Left ventricle myocardium inferior (tissue), 1 donor: ENCODE measurements around the gene UGT1A7. TPM values are rescaled to one million over a fixed set of nuclear protein-coding genes. Genes with fewer than 3 reads are reported as not detected.
"Not testable (repeated sequence)": the region's sequence is repeated elsewhere in the genome, so short reads cannot be mapped to it uniquely, and the experiment has no call there.

ENCODE experiments used
- DNase-seq: peaks from one replicate; pipeline ENCODE4 v3.0.0-alpha.2; 2020
- H3K27ac ChIP-seq: fragments of 200-600 bp; replicated peaks from 2 replicates; pipeline ENCODE4 v1.8.0; 2021
- H3K27me3 ChIP-seq: fragments of 200-600 bp; 2 replicates; pipeline ENCODE4 v1.8.0; 2021; ENCODE audit warnings: low read depth
- H3K36me3 ChIP-seq: fragments of 200-600 bp; 2 replicates; pipeline ENCODE4 v1.8.0; 2021
- H3K4me1 ChIP-seq: fragments of 200-600 bp; 2 replicates; pipeline ENCODE4 v1.8.0; 2021
- H3K4me3 ChIP-seq: fragments of 200-600 bp; 2 replicates; pipeline ENCODE4 v1.8.0; 2021; ENCODE audit warnings: mild to moderate bottlenecking, moderate library complexity
- H3K9me3 ChIP-seq: fragments of 200-600 bp; replicated peaks from 2 replicates; pipeline ENCODE4 v1.8.0; 2021
- intact Hi-C: fragments of 100-400 bp; cut with micrococcal nuclease; formaldehyde crosslinking; loops from one replicate; pipeline ENCODE4 v1.11.0; 2022
- long read RNA-seq: library from polyadenylated mRNA; unstranded; transcript quantifications from one replicate; pipeline ENCODE4 v2.0.0, GENCODE V29; 2021
- total RNA-seq: library from RNA; stranded (reverse); fragmentation: NEBNext Ultra II Directional; extraction: Animal tissue kit (Norgen Biotek cat#: 25700); gene quantifications from one replicate; pipeline ENCODE4 v1.2.1, GENCODE V29; 2021
- TF ChIP-seq, protein P1 (sequence below): fragments of 200-600 bp; IDR thresholded peaks from 2 replicates; pipeline ENCODE4 v1.8.0; 2021; ENCODE audit warnings: antibody characterized with exemption, mild to moderate bottlenecking, borderline replicate concordance
- donor health status: DM: no; HTN: yes; CAD: no; lungs with severe emphysema.

Gene UGT1A7
- not detected for total RNA-seq
- long read RNA-seq = 0 reads

DNA sequence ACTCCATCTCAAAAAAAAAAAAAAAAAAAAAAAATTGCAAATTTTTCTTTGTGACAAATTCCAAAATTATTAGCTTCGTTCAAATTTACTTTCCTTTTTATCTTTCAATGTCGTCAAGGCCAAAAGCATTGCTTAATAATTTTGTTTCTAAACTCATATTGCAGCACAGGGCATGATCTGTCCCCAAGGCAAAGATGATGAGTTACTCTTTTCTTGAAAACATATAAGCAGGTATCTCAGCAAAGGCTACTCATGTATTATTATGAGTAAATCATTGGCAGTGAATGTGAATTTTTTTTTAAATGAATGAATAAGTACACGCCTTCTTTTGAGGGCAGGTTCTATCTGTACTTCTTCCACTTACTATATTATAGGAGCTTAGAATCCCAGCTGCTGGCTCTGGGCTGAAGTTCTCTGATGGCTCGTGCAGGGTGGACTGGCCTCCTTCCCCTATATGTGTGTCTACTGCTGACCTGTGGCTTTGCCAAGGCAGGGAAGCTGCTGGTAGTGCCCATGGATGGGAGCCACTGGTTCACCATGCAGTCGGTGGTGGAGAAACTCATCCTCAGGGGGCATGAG, at the start of gene UGT1A7:
TSS of gene UGT1A7 (plus strand) at position 381 of the 579 bp plus-strand sequence. CDS start at position 418, 37 bp downstream.
- no peak within 1 kb of the TSS for H3K4me3 ChIP-seq
- H3K36me3 ChIP-seq = no peaks in the 10 kb centered on the region
- H3K4me1 ChIP-seq = no peaks in the 10 kb centered on the region
- H3K9me3 ChIP-seq = no peaks in the 10 kb centered on the region
- peaks cover 45% of the 10 kb centered on the region for H3K27me3 ChIP-seq
- no peak for DNase-seq
- intact Hi-C loops = no loop called here
- TF ChIP-seq, protein P1, sequence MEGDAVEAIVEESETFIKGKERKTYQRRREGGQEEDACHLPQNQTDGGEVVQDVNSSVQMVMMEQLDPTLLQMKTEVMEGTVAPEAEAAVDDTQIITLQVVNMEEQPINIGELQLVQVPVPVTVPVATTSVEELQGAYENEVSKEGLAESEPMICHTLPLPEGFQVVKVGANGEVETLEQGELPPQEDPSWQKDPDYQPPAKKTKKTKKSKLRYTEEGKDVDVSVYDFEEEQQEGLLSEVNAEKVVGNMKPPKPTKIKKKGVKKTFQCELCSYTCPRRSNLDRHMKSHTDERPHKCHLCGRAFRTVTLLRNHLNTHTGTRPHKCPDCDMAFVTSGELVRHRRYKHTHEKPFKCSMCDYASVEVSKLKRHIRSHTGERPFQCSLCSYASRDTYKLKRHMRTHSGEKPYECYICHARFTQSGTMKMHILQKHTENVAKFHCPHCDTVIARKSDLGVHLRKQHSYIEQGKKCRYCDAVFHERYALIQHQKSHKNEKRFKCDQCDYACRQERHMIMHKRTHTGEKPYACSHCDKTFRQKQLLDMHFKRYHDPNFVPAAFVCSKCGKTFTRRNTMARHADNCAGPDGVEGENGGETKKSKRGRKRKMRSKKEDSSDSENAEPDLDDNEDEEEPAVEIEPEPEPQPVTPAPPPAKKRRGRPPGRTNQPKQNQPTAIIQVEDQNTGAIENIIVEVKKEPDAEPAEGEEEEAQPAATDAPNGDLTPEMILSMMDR = no peak
- H3K27ac ChIP-seq = no peak within 1 kb of the TSS

DNA sequence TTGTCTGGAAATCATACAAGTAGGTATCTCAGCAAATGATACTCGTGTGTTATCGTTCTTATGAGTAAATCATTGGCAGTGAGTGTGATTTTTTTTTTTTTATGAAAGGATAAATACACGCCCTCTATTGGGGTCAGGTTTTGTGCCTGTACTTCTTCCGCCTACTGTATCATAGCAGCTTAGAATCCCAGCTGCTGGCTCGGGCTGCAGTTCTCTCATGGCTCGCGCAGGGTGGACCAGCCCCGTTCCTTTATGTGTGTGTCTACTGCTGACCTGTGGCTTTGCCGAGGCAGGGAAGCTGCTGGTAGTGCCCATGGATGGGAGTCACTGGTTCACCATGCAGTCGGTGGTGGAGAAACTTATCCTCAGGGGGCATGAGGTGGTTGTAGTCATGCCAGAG, 45.4 kb upstream of the UGT1A7 start, which contains the start of gene UGT1A10:
TSS of gene UGT1A10 (plus strand) at position 143 of the 400 bp plus-strand sequence. CDS start at position 218, 75 bp downstream.
- H3K4me1 ChIP-seq, H3K4me3 ChIP-seq, H3K36me3 ChIP-seq, intact Hi-C loops, H3K27ac ChIP-seq, DNase-seq: not testable (repeated sequence)
- Histone ChIP-seq H3K9me3 (peaks cover 11% of the 10 kb centered on the region), H3K27me3 (peaks cover 14% of the 10 kb centered on the region)

DNA sequence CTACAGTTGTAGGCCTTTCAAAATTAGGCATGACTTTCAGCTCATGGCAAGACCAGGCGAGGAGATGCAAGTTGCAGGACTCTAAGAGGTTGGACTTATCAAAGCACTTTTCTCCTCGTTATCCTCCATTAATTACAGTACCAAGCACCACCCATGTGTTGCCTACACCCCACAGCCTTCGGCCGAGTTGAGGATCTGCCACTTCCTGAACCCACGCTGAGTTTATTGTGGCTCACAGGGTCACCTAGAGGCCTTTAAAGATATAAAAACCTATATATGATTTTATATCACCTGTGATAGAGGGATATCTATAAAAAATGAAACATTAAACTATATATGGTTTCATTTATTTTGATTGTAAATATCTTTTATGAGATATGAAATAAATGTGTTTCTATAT, 42.9 kb upstream of the UGT1A7 start:
- H3K4me1 ChIP-seq = no peaks in the 10 kb centered on the region
- peaks cover 17% of the 10 kb centered on the region for H3K27me3 ChIP-seq
- no peak overlapping the region for H3K4me3 ChIP-seq
- peaks cover 18% of the 10 kb centered on the region for H3K9me3 ChIP-seq
- intact Hi-C loops = no loop called here
- H3K36me3 ChIP-seq = no peaks in the 10 kb centered on the region
- no peak overlapping the region for H3K27ac ChIP-seq
- DNase-seq = no peak
- TF ChIP-seq, protein P1 = no peak

DNA sequence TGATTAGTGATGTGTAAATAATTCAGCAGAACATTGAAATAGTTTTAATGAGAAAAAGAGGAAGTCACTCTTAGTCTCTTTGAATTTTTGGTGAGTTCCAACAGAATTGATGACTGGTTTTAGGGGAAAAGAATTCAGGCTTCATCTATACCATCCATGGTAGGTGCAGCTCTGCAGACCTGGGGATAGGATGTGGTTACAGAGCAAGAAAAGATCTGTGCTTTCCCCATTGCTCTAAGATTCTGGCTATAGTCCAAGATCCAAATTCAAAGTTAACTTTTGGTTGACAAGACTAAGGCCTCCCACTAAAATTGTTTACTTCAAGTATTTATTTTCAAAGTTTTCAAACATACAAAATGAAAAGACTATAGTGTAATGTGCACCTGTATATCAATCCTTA, 41.8 kb upstream of the UGT1A7 start:
- Histone ChIP-seq H3K4me3 (no peak overlapping the region), H3K27ac (no peak overlapping the region), H3K36me3 (no peaks in the 10 kb centered on the region), H3K9me3 (peaks cover 18% of the 10 kb centered on the region), H3K4me1 (no peaks in the 10 kb centered on the region), H3K27me3 (peaks cover 27% of the 10 kb centered on the region)
- TF ChIP-seq, protein P1 = no peak
- intact Hi-C loops = no loop called here
- no peak for DNase-seq

DNA sequence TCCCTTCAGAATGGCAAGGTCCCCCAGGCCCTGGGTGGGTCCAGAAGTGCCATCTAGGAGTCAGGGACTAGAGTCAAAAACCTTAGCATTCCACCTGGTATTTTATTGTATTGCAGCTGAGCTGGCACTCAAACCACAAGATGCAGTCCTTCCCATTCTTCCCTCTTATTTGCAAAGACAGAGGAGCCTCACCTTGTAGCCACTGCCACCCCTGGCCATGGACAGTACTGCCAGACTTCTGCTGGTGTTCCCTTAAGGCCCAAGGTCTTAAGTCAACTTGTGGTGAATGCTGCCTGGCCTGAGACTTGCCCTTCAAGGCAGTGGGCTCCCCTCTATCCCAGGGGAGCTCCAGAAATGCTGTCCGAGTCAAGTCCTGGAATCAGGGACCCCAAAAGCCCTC, 38.6 kb upstream of the UGT1A7 start:
- Histone ChIP-seq H3K36me3 (no peaks in the 10 kb centered on the region), H3K4me1 (no peaks in the 10 kb centered on the region), H3K27me3 (peaks cover 29% of the 10 kb centered on the region), H3K9me3 (peaks cover 36% of the 10 kb centered on the region), H3K4me3 (no peak overlapping the region), H3K27ac (no peak overlapping the region)
- intact Hi-C loops = no loop called here
- no peak for DNase-seq
- TF ChIP-seq, protein P1 = no peak

DNA sequence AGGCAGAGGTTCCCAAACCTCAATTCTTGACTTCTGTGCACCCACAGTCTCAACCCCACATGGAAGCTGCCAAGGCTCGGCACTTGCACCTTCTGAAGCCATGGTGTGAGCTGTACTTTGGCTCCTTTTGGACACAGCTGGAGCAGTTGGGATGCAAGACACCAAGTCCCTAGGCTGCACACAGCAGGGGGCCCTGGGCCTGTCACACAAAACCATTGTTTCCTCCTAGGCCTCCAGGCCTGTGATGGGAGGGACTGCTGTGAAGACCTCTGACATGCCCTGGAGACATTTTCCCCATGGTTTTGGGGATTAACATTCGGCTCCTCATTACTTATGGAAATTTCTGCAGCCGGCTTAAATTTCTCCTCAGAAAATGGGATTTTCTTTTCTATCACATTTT, 35.7 kb upstream of the UGT1A7 start:
- intact Hi-C loops, H3K4me3 ChIP-seq, DNase-seq, H3K4me1 ChIP-seq, H3K36me3 ChIP-seq, H3K27ac ChIP-seq: not testable (repeated sequence)
- H3K9me3 ChIP-seq = peaks cover 36% of the 10 kb centered on the region
- H3K27me3 ChIP-seq = peaks cover 44% of the 10 kb centered on the region
